ENCODE results near the gene CCR6. TPM values are rescaled to one million over a fixed set of nuclear protein-coding genes. Genes with fewer than 3 reads are reported as not detected.

Gene CCR6
- total RNA-seq, 1 experiment from 2014 or later = not detected

DNA sequence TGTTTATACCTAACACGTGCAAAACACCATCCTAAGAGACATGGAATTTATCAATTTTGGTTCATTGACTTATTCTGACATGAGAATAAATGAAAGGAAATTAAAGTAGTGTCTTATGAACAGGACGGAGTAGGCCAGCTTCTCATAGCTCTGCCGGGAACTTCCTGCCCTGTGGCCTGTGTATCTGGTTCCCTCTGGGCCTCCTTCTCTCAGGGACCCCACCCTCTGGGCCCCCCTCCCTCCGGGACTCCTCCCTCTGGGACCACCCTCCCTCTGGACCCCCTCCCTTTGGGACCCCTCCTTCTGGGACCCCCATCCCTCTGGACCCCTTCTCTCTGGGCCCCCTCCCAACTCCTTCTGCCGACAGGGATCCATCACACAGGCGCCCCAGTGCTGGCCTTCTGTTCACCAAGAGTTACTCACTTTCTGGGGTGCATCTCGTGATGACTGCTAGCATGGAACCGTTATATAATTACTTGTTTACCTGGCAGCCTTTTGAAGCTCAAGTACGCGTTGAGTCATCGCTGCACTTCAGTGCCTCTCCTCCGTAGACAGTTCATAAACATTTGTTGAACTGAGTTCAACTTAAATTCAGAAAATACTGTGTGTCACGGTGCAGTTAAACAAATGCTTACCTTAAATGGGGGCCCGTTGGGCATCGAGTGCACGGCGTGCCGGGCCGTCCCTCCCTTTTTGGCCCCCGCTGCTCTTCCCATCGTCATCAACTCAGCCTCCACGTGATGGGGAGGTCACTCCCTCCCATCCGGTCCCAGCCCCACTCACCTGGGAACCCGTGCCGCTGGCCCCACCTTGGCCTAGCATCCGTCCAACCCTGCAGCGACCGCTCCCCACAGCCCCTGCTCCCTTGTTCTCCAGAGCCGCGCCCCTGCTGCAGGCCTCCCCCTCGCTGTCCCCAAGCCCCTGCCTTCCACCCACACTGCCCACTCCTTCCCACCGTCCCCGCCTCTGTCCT is 8.1 kb downstream of the CCR6 start:
- H3K9me3 ChIP-seq (replicated peaks) = no peaks in the 10 kb centered on the region
- no peak overlapping the region for H3K4me3 ChIP-seq
- DNase-seq (ENCODE audit: low read depth in 1 of 2, low spot score in 2 of 2) = no peak
- no peaks in the 10 kb centered on the region for H3K27me3 ChIP-seq (replicated peaks)
- H3K4me1 ChIP-seq (replicated peaks) = no peaks in the 10 kb centered on the region
- no peaks in the 10 kb centered on the region for H3K36me3 ChIP-seq
- H3K27ac ChIP-seq = no peak overlapping the region

DNA sequence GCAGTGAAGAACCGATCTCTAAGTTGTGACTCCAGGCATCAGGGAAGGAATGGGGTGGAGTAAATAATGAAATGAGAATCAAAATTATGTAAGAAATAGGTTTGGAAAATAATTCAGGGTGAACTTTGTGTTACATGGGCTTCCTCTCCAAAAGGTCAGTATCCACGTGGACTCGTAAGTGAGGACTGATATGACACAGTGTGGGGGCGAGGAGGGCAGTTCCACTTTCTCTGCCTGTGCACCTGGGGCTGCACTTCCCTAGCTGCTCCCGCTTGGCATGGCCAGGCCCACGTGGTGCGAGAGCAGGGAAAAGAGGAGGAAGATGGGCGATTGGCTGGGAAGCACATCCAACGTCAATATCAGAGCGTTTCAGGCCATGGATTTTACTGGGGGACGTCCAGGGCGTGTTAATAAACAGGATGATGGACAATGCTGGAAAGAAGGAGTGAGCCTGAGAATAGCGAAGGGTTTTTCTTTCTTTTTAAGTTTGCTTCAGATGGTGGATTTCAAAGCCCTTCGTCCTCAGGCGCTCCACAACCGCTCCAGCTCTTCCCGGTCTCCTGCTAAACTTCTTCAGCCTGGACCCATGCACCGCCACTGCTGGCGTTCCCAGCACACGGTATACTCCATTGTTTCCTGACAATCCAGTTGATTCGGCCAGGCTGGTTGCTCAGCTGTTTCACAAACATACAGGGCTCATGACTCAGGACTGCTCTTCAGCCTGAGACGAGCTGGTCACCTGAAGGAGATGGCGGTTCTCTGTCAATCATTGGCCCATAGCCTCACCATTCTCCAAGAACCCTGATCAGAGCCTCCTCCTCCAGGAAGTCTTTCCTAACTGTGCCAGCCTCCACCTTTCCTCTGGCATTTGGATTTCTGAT is 11.8 kb downstream of the CCR6 start:
- Histone ChIP-seq H3K9me3 (replicated peaks) (no peaks in the 10 kb centered on the region), H3K4me1 (replicated peaks) (no peaks in the 10 kb centered on the region), H3K36me3 (no peaks in the 10 kb centered on the region), H3K27me3 (replicated peaks) (no peaks in the 10 kb centered on the region), H3K4me3 (no peak overlapping the region), H3K27ac (no peak overlapping the region)
- DNase-seq (ENCODE audit: low read depth in 1 of 2, low spot score in 2 of 2) = no peak

DNA sequence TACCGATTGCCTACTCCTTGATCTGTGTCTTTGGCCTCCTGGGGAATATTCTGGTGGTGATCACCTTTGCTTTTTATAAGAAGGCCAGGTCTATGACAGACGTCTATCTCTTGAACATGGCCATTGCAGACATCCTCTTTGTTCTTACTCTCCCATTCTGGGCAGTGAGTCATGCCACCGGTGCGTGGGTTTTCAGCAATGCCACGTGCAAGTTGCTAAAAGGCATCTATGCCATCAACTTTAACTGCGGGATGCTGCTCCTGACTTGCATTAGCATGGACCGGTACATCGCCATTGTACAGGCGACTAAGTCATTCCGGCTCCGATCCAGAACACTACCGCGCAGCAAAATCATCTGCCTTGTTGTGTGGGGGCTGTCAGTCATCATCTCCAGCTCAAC is 13.5 kb downstream of the CCR6 start:
- no peaks in the 10 kb centered on the region for H3K9me3 ChIP-seq (replicated peaks)
- H3K27ac ChIP-seq = no peak overlapping the region
- H3K4me1 ChIP-seq (replicated peaks) = peaks cover 10% of the 10 kb centered on the region
- H3K36me3 ChIP-seq = no peaks in the 10 kb centered on the region
- H3K27me3 ChIP-seq (replicated peaks) = no peaks in the 10 kb centered on the region; the same call in 1 of the 2 replicates
- no peak for DNase-seq (ENCODE audit: low read depth in 1 of 2, low spot score in 2 of 2)
- H3K4me3 ChIP-seq = no peak overlapping the region

DNA sequence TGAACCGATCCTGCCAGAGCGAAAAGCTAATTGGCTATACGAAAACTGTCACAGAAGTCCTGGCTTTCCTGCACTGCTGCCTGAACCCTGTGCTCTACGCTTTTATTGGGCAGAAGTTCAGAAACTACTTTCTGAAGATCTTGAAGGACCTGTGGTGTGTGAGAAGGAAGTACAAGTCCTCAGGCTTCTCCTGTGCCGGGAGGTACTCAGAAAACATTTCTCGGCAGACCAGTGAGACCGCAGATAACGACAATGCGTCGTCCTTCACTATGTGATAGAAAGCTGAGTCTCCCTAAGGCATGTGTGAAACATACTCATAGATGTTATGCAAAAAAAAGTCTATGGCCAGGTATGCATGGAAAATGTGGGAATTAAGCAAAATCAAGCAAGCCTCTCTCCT is 14.2 kb downstream of the CCR6 start:
- Histone ChIP-seq H3K4me1 (replicated peaks) (peaks cover 14% of the 10 kb centered on the region), H3K27me3 (replicated peaks) (no peaks in the 10 kb centered on the region; the same call in 1 of the 2 replicates), H3K36me3 (no peaks in the 10 kb centered on the region), H3K27ac (no peak overlapping the region), H3K4me3 (no peak overlapping the region), H3K9me3 (replicated peaks) (no peaks in the 10 kb centered on the region)
- DNase-seq (ENCODE audit: low read depth in 1 of 2, low spot score in 2 of 2) = no peak

DNA sequence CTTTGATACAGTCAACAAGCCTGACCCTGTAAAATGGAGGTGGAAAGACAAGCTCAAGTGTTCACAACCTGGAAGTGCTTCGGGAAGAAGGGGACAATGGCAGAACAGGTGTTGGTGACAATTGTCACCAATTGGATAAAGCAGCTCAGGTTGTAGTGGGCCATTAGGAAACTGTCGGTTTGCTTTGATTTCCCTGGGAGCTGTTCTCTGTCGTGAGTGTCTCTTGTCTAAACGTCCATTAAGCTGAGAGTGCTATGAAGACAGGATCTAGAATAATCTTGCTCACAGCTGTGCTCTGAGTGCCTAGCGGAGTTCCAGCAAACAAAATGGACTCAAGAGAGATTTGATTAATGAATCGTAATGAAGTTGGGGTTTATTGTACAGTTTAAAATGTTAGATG is 15.0 kb downstream of the CCR6 start:
- no peaks in the 10 kb centered on the region for H3K9me3 ChIP-seq (replicated peaks)
- no peaks in the 10 kb centered on the region for H3K36me3 ChIP-seq
- DNase-seq (ENCODE audit: low read depth in 1 of 2, low spot score in 2 of 2) = no peak
- H3K4me3 ChIP-seq = no peak overlapping the region
- no peak overlapping the region for H3K27ac ChIP-seq
- peaks cover 14% of the 10 kb centered on the region for H3K4me1 ChIP-seq (replicated peaks)
- H3K27me3 ChIP-seq (replicated peaks) = no peaks in the 10 kb centered on the region; the same call in 1 of the 2 replicates

DNA sequence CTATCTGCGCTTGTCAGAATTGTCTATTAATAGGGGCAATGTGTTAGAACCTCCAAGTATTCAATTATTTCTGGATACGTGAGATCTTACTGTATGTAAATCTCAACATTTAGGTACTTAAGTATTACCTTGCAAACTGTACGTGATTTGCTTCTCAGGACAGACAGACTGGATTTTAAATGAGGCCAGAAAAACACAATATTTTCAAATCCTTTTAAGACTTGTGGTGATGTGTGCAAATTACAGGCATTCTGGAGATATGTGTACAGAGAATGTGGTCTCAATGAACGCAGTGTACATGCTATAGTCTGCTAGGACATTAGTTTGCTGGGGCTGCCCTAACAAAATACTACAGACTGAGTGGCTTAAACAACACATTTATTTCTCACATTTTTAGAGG is 16.9 kb downstream of the CCR6 start:
- Histone ChIP-seq H3K4me3 (no peak overlapping the region), H3K36me3 (no peaks in the 10 kb centered on the region), H3K9me3 (replicated peaks) (no peaks in the 10 kb centered on the region), H3K4me1 (replicated peaks) (peaks cover 14% of the 10 kb centered on the region), H3K27ac (no peak overlapping the region), H3K27me3 (replicated peaks) (no peaks in the 10 kb centered on the region; the same call in 1 of the 2 replicates)
- DNase-seq (ENCODE audit: low read depth in 1 of 2, low spot score in 2 of 2) = no peak

DNA sequence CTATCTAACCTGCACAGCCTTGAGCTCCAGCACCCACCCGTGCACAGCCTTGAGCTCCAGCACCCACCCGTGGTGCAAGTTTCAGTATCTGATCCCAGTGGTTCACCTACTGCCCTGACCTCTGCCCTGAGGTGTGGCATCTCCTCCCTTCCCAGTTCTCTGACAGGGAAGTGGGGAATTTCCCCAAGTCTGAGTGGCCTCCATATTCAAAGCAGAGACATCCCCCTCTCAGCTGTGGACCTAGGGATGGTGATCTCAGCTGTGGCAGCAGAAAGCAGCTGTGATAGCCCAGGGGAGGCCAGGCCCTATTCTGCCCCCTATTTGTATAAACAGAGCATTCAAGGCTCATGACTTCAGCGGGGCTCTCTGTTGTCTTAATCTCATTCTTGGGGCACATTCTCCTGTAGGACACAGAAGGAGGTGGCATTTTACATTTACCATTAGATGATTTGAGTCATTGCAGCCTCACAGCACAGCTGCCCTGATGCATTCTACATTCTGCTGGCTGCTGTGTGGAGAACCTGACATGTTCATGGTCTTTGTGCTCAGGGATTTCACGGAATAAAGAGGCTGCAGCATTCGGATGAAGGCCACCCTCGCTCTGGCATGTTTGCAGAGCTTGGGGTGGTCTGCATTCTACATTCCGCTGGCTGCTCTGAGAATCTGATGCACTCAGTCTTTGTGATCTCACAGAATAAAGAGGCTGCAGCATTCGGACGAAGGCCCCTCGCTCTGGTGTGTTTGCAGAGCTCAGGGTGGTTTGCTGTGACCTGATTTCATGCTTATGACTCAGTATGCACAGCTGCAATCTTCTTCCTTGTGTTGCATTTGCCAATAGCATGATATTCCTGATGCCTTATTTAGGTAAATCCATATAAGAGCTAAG is 17.9 kb downstream of the CCR6 start:
- peaks cover 14% of the 10 kb centered on the region for H3K4me1 ChIP-seq (replicated peaks)
- DNase-seq (ENCODE audit: low read depth in 1 of 2, low spot score in 2 of 2) = peak; percentile 34 to 58
- H3K27ac ChIP-seq = no peak overlapping the region
- H3K36me3 ChIP-seq = no peaks in the 10 kb centered on the region
- H3K4me3 ChIP-seq = no peak overlapping the region
- H3K27me3 ChIP-seq (replicated peaks) = no peaks in the 10 kb centered on the region; the same call in 1 of the 2 replicates
- H3K9me3 ChIP-seq (replicated peaks) = no peaks in the 10 kb centered on the region

DNA sequence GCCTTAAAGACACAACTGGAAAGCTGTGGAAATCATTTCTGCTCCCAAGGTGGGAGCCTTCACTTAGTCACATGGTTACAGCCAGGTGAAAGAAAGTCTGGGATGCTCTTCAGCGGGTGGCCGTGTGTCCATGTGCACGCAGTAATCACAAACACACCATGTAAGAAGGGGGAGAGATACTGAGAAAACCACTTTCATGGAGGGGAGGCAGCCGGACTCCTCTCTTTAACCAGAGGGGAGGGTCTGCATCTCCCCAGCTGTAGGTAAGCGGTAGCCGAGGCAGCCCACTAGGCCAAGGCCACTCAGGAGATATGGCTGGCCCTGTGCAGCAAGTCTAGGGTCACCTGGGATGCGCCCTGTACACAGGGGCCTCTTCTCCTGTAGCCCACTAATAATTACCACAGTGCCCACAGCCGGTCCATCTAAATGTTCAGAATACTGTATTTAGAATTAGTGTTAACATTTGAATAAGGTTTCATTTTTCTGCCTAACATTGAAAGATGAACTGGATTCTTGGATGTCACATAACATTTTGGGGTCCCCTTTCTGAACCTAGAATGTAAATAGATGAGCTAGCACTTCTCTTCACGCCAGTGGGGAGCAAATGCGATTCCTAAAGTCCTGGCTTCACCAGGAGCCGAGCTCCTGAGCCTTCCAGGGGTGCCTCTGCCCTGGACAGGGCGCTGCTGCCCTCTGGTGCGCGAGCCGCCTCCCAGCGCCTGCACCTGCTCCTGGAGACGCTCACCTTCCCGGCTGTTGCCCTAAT is 19.0 kb downstream of the CCR6 start:
- no peak overlapping the region for H3K4me3 ChIP-seq
- no peaks in the 10 kb centered on the region for H3K36me3 ChIP-seq
- no peak overlapping the region for H3K27ac ChIP-seq
- H3K27me3 ChIP-seq (replicated peaks) = no peaks in the 10 kb centered on the region; the same call in 1 of the 2 replicates
- no peaks in the 10 kb centered on the region for H3K9me3 ChIP-seq (replicated peaks)
- DNase-seq (ENCODE audit: low read depth in 1 of 2, low spot score in 2 of 2) = no peak
- peaks cover 14% of the 10 kb centered on the region for H3K4me1 ChIP-seq (replicated peaks)

DNA sequence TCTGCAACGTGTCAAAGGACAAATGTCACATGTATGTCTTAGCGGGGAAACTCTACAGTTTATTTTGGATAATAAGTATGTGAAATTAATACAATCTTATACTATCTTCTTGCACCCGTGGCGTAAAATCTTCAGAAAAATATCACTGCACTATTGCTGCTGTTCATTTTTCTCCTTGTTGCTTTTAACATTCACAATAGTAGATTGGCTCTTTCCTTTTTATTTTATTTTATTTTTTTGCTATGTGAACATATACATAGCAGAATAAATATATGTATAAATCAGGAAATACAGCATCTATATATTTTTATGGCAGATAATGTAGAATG is 19.5 kb downstream of the CCR6 start:
- no peaks in the 10 kb centered on the region for H3K9me3 ChIP-seq (replicated peaks)
- DNase-seq (ENCODE audit: low read depth in 1 of 2, low spot score in 2 of 2) = no peak

DNA sequence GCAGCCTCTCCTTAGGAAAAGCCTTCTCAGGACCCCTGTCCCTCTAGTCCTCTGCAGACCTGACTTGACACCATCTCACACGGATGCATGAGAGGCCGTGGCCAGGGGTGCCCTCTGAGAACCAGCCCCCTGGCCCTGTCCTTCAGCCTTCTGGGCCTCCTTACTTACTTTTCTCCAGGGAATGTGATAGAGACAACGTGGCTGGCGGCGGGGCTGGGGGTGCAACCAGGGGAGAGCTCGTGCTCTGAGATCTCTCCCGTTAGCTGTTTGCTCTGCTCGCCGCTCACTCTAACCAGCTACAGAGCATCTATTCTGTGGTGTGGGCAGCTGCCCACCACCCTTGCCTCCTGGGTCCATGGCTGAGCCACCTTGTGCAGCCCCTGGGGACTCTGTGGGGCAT is 20.1 kb downstream of the CCR6 start:
- no peak overlapping the region for H3K27ac ChIP-seq
- DNase-seq (ENCODE audit: low read depth in 1 of 2, low spot score in 2 of 2) = no peak
- no peaks in the 10 kb centered on the region; the same call in 1 of the 2 replicates for H3K27me3 ChIP-seq (replicated peaks)
- H3K4me3 ChIP-seq = no peak overlapping the region
- H3K4me1 ChIP-seq (replicated peaks) = peaks cover 14% of the 10 kb centered on the region
- H3K36me3 ChIP-seq = no peaks in the 10 kb centered on the region
- no peaks in the 10 kb centered on the region for H3K9me3 ChIP-seq (replicated peaks)

More for the DNA sequence above, 19.5 kb downstream of the CCR6 start:
- no peak overlapping the region for H3K4me3 ChIP-seq
- peaks cover 14% of the 10 kb centered on the region for H3K4me1 ChIP-seq (replicated peaks)
- no peaks in the 10 kb centered on the region for H3K36me3 ChIP-seq
- no peak overlapping the region for H3K27ac ChIP-seq
- H3K27me3 ChIP-seq (replicated peaks) = no peaks in the 10 kb centered on the region; the same call in 1 of the 2 replicates

DNA sequence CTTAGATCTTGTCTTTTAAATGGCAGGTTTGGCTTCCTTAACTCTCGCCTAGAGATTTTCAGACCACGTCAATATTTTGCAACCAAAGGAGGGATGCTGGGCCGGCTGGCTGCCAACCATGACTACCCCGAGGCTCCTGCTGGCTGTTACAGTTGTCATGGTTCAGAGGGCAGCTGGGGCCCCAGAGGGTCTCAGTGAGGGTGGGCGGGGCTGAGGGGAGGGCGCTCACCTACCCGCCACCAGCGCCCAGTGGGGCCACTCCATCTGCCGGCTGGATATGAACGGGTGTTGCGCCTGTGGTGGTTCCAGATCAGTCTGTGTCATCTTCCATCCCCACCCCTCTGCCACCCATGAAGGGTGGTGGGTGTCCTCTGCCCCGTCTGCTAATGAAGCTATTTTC is 22.6 kb downstream of the CCR6 start:
- H3K27me3 ChIP-seq (replicated peaks) = no peaks in the 10 kb centered on the region
- no peak for DNase-seq (ENCODE audit: low read depth in 1 of 2, low spot score in 2 of 2)
- no peak overlapping the region for H3K27ac ChIP-seq

DNA sequence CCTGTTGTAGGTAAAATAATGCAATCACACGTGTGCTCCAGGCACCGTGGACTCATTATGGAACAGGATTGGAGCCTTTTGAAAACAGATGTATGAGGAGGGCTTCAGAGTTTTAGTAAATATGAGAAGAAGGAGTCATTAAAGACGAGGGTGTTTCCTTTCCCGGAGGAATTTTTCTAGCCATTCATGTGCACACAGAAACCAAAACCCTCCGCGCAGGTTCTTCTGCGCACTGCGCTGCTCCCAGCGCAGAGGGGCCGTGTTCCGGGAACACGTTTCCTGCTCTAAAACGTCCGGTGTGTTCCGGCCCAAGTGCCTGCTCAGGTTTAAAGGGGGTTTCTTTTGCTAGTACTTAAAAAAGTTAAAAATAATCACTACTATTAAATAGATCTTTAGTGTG is 23.2 kb downstream of the CCR6 start:
- Histone ChIP-seq H3K36me3 (no peaks in the 10 kb centered on the region), H3K4me1 (replicated peaks) (peaks cover 7% of the 10 kb centered on the region), H3K27me3 (replicated peaks) (no peaks in the 10 kb centered on the region), H3K9me3 (replicated peaks) (no peaks in the 10 kb centered on the region), H3K4me3 (no peak overlapping the region), H3K27ac (no peak overlapping the region)
- DNase-seq (ENCODE audit: low read depth in 1 of 2, low spot score in 2 of 2) = no peak

More for the DNA sequence above, 22.6 kb downstream of the CCR6 start:
- peaks cover 12% of the 10 kb centered on the region for H3K4me1 ChIP-seq (replicated peaks)
- H3K36me3 ChIP-seq = no peaks in the 10 kb centered on the region
- no peaks in the 10 kb centered on the region for H3K9me3 ChIP-seq (replicated peaks)
- H3K4me3 ChIP-seq = no peak overlapping the region
